GM19395 (cell line): ENCODE data around the gene GH2.
"Not testable (repeated sequence)": the region's sequence is repeated elsewhere in the genome, so short reads cannot be mapped to it uniquely, and the experiment has no call there.

Source experiments
- ATAC-seq: cut with Tn5 transposase; IDR thresholded peaks from one replicate; pipeline ENCODE4 v1.9.1; 2021; ENCODE audit warnings: mild to moderate bottlenecking, moderate library complexity; ENCODE audit not compliant: unreplicated experiment

Gene GH2

DNA sequence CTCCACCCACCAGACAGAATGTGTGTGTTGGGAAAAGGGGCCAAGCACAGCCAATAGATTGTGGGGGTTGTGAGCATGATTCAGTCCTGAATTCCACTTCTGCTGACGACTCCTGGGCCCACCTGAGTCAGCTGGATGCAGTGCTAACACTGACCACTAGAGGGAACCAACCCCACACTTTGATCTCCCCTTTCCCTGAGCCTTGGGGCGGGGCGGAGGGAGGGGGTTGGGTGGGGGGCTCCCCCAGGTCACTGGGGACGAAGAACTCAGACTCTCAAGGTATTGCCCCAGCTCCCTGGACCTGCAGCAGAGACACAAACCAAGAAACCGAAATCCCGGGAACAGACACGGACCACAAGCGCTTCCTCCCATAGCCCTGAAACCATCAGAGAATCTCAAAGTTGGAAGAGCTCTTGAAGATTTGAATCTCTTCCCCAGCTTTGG is 29.9 kb upstream of the GH2 start:
- ATAC-seq: no peak

- no peak for ATAC-seq
Observed at GRCh38 chr17:63911041-63911635, 29.4 kb upstream of the GH2 start, which contains the start of gene CSHL1. TSS of gene CSHL1 (minus strand) at chr17:63911258. CDS start at chr17:63911196, 62 bp downstream.

DNA sequence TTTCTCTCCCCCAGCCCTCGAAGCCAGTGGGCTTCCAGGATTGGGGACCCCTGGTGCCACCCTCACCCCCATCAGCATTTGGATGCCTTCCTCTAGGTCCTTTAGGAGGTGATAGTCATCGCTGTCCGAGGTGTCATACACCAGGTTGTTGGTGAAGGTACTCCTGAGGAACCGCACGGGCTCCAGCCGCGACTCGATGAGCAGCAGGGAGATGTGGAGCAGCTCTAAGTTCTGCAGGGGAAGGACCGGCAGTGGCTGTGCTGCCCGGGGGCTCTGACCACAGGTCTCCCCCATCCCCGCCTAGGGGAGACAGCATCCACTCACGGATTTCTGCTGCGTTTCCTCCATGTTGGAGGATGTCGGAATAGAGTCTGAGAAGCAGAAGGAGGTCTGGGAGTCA is 28.4 kb upstream of the GH2 start:
- ATAC-seq: no peak

DNA sequence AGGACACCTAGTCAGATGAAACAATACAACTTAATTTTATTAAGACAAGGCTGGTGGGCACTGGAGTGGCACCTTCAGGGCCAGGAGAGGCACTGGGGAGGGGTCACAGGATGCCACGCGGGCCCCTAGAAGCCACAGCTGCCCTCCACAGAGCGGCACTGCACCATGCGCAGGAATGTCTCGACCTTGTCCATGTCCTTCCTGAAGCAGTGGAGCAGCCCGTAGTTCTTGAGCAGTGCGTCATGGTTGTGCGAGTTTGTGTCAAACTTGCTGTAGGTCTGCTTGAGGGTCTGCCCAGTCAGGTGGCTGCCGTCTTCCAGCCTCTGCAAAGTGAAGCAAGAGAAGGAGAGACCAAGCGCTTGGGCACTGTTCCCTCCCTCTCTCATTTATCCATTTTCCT is 27.8 kb upstream of the GH2 start:
- ATAC-seq: not testable (repeated sequence)

DNA sequence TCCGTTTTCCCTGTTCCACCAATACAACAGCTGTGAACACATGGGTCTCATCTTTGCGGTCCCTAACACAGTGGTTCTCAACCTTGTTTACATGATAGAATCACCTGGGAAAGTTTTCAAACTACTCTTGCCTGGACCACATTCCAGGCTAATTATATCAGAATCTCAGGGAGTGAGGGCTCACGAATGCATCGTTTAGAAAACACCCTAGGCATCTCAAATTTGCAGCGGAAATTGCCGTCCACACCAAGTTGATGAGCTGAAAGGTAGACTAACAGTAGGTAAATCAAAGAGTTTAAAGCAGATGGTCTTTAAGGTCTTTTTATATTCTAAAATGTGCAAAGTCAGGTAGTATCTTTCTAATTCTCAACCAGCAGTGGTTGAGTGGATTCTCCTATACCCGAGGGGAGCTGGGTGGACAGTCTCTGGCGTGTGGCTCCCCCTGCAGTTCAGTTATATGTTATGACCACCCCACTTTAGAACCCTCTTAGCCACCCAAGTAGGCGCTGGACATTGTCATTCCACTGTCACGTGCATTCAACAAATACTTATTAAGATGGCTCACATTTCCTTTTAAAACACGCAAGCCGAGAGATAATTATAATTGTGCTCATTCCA is 25.5 kb upstream of the GH2 start:
- ATAC-seq: not testable (repeated sequence)

DNA sequence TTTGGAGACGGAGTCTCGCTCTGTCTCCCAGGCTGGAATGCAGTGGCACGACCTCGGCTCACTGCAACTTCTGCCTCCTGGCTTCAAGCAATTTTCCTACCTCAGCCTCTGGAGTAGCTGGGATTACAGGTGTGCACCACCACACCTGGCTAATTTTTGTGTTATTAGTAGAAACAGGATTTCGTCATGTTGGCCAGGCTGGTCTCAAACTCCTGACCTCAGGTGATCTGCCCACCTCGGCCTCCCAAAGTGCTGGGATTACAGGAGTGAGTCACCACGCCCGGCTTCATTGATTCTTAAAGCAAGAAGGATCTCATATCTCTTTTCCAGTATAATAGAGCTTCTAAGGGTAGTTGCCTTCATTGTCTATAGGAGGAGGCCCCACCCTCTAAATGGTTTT is 23.1 kb upstream of the GH2 start:
- ATAC-seq: not testable (repeated sequence)

DNA sequence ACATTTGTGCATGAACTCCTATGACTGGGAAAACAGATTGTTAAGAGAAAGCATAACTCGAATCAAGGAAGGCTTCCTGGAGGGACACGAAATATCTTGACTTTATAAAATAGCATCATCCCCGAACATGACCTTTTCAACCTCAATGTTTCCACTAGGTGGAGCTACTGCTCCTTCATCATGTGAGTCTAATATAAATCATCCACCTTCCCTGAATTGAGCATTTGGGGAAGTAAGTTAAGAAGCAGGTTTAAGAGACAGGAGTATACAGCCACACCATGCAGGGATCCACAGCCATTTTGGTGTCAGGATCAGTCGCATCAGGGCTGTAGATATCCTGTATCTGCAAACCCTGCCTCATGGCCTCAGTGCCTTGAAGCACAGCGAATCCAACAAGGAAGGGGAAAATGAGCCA is 22.1 kb upstream of the GH2 start:
- not testable (repeated sequence) for ATAC-seq

DNA sequence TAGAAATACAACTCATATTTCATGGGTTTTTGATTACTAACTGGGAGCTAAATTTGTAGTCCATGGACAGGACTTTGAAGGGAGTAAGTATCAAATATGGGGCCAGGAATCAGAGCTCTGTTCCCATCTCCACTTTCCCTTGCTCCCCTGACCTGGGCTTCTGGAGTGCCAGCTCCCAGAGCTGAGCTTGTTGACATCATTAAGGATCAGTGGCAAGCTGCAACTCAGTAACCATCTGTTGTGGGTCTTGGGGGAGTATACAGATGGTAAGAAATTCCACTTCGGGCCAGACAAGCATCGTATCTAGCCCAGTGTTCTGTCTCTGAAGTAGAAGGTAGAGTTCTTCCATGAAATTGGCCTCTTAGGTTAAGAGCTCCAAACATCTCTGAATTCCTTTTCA is 20.2 kb upstream of the GH2 start:
- not testable (repeated sequence) for ATAC-seq

DNA sequence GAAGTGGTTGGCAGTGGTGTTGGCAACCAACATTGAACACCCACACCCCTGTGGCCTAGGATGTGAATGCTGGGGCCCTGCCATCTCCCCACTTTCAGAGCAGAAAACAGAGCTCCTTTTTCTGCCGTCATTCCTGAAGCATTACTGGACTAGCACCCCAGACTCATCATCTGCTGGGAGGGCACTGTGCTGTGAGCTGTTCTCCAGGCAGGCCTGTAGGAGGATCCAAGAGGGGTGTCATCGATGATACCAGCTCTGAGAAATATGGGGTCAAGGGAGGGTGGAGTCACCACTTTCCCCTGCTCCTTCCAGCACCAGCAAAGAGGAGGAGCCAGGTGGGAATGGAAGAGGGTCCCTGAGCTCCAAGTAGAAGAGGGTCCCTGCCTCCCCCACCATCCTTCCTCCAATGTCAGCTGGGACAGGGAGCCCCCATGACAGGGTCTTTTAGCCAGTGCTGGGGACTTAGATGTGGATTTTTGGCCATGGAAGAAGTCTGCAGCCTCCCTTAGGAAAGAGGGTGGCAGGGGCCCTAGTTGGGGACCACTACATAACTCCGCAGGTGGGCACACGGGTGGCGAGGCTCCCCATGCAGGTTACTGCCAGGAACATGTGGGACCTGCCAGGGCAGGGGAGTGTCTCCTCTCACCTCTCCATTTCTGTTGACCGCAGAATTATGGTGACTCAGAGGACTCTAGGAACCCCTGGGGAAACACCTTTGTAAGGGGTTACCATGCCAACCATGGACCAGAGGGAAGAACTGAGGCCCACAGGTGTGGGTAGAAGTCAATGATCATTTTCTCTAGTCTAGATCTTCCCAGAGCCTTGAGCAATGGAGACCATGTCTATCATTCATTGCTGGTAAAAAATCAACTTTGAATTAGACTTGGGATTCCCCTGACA is 17.4 kb upstream of the GH2 start:
- not testable (repeated sequence) for ATAC-seq

DNA sequence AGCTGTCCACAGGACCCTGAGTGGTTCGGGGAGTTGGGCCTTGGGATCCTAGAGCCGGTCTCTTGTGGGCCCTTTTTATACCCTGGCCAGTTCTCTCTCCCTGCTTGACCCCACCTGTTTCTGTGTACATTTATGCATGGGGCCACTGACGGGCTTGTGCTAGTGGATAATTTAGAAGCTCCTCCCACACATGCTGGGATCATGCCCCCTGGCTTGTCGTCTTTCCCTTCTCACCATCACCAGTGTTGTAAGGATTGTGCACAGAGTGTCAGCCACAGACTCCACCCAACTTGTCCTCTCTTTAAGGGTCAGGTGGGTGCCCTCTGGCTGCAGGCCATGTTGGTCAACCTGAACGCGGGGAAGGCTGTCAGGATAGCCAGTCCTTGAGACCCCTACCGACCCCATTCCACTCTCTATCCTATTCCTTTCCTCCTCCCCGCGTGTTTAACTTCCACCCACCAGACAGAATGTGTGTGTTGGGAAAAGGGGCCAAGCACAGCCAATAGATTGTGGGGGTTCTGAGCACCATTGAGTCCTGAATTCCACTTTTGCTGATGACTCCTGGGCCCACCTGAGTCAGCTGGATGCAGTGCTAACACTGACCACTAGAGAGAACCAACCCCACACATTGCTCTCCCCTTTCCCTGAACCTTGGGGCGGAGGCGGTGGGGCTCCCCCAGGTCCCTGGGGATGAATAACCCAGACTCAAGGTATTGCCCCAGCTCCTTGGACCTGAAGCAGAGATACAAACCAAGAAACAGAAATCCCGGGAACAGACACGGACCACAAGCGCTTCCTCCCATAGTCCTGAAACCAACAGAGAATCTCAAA is 15.0 kb upstream of the GH2 start, which contains the start of gene CSH1:
Gene CSH1 (minus strand): TSS at position 51 of the 831 bp plus-strand sequence. CDS start 63 bp downstream, outside the sequence.
- ATAC-seq: not testable (repeated sequence)

GRCh38 chr17:63894821-63895220 is 13.1 kb upstream of the GH2 start:
- not testable (repeated sequence) for ATAC-seq

DNA sequence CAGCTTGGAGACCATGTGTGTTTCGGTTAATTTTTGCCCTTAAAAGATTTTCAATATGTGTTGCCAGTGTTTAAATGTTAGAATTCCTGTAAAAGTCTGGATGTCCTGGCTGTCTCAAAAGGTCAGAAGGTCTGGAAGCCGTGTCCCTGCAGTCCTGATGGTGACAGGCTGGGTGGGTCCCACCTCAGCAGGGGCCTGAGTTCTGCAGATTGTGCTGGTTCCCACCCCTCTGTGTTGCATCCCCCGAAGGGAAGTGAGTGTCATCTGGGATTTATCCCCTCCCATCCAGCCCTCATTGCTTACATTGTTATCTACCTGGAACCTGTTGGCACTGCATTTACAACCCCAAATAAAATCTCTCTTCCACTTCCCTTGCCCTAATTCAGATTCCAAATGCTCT is 12.3 kb upstream of the GH2 start:
- ATAC-seq: not testable (repeated sequence)

GRCh38 chr17:63892316-63893037 is 10.7 kb upstream of the GH2 start:
- not testable (repeated sequence) for ATAC-seq

- not testable (repeated sequence) for ATAC-seq
Observed at GRCh38 chr17:63889026-63889848, 7.5 kb upstream of the GH2 start.

DNA sequence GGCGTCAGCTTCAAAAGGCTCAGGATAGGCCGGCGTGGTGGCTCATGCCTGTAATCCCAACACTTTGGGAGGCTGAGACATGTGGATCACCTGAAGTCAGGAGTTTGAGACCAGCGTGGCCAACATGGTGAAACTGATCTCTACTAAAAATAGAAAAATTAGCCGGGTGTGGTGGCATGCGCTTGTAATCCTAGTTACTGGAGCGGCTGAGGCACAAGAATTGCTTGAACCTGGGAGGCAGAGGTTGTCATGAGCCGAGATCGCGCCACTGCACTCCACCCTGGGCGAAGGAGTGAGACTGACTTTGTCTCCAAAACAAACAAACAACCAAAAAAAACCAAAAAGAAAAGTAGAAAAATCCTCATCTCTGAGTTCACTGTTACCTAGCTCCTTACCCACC is 3.4 kb upstream of the GH2 start:
- not testable (repeated sequence) for ATAC-seq

DNA sequence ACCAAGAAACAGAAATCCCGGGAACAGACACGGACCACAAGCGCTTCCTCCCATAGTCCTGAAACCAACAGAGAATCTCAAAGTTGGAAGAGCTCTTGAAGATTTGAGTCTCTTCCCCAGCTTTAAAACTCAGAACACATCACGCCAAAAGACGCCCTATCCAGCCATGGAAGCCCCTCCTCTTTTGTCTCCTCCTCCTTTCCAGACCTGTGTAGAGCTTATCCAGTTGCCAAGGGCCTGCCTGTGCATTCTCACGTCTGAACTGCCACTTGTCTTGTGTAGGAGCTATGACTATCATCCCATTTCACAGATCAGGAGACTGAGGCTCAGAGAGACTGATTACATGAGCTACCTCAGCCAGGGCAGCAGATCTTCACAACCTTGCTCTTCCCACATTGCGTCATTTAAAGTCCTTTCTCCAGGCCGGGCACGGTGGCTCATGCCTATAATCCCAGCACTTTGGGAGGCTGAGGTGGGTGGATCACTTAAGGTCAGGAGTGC is 932 bp upstream of the GH2 start:
- not testable (repeated sequence) for ATAC-seq

GRCh38 chr17:63881337-63881736 is 407 bp downstream of the GH2 start:
- not testable (repeated sequence) for ATAC-seq

- no peak for ATAC-seq
Observed at GRCh38 chr17:63880706-63881105, 1.0 kb downstream of the GH2 start.

DNA sequence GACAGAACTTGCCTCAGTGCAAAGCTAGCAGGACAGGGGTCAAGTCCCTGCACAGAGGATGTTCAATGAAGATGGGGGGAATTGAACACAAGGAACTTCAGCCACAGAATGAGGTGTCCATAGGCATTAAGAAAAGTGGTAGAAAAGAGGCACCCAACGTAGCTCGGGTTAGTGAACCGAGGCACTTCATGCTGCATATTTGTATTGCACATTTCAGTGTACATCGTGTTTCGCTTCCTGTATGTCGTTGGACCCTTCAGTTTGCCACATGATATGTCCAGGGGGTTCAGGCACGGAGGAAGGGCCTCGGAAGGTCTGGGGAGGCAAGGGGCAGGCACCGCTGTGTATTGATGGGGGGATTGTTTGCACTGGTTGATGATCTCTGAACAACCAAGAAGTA is 3.3 kb downstream of the GH2 start:
- not testable (repeated sequence) for ATAC-seq
